ENCODE data around the gene ZBTB44. TPM values are rescaled to one million over a fixed set of nuclear protein-coding genes. Genes with fewer than 3 reads are reported as not detected.

ZBTB44 gene, protein sequence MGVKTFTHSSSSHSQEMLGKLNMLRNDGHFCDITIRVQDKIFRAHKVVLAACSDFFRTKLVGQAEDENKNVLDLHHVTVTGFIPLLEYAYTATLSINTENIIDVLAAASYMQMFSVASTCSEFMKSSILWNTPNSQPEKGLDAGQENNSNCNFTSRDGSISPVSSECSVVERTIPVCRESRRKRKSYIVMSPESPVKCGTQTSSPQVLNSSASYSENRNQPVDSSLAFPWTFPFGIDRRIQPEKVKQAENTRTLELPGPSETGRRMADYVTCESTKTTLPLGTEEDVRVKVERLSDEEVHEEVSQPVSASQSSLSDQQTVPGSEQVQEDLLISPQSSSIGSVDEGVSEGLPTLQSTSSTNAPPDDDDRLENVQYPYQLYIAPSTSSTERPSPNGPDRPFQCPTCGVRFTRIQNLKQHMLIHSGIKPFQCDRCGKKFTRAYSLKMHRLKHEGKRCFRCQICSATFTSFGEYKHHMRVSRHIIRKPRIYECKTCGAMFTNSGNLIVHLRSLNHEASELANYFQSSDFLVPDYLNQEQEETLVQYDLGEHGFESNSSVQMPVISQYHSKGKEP
- 21.6 and 29.4 TPM in 2 replicates for total RNA-seq

DNA sequence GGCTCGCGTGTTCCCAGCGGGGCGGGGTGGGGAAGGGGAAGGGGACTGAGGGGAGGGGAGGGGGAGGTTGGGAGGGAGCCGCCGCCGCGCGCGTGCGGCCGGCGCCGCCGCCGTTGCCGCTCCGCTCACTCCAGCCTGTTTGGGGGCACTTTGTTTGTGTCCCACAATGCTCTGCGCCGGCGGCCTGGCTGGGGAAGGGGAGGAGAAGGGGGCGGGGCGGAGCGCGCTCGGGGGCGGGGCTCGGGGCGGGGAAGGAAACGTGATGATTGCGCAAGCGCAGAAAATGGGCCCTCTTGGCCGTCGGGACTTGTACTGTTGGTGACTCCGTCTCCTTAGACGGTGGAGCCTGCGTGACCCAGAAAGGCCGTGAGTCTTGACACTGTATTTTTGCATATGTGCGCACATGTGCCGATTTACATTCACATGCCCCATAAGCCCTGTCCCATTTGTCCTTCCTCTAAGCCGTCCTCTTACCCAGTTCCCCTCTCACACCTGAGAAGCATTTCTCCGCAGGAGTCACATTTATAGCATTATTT is at the start of gene ZBTB44:
Gene ZBTB44 (minus strand): TSS at position 168 of the 536 bp plus-strand sequence. CDS start 53,044 bp downstream, outside the sequence.

Other genes starting within 250 kb of the ZBTB44 start
- gene APLP2, start 245.0 kb downstream of the ZBTB44 start, total RNA-seq = 352 and 507 TPM in 2 replicates
- under 0.01 and 0.14 TPM in 2 replicates for gene ST14, start 155.1 kb downstream of the ZBTB44 start, total RNA-seq
- 0.28 and 1.7 TPM in 2 replicates for gene ADAMTS8, start 113.7 kb upstream of the ZBTB44 start, total RNA-seq
- 3.4 and 4.8 TPM in 2 replicates for gene ADAMTS15, start 133.7 kb upstream of the ZBTB44 start, total RNA-seq